K562 (cell line): ENCODE results near the gene PRCP. TPM values are rescaled to one million over a fixed set of nuclear protein-coding genes. Genes with fewer than 3 reads are reported as not detected.

ENCODE experiments used
- ATAC-seq: fragments of 200-7000 bp; cut with Tn5 transposase; 3 replicates; pipeline ENCODE4 v1.9.1; 2020; ENCODE audit warnings: moderate library complexity
- BruUV-seq: library from RNA; stranded (reverse); fragments of 400-500 nt; replicated peaks from 2 replicates; lab custom pipeline; 2021; lab: Mats Ljungman, UMichigan
- CTCF ChIA-PET: fragments of 300-600 bp; formaldehyde crosslinking; extraction: SDS; loops from one replicate; lab custom pipeline; 2021; ENCODE audit warnings: low intra/inter-chr PET ratio; lab: Yijun Ruan, JAX
- POLR2A ChIA-PET: fragments of 300-600, 350-650 bp; sonication (Branson Sonifier 250); formaldehyde crosslinking; extraction: SDS; loops from one replicate; lab custom pipeline; 2021; ENCODE audit warnings: antibody characterized with exemption, inconsistent platforms; lab: Yijun Ruan, JAX
- DNase-seq, 4 experiments: peaks; one replicate each; pipeline versions ENCODE4 v3.0.0 to v3.0.0-alpha.2; 2011 to 2018; ENCODE audit warnings: low spot score in 3 of 4, mixed read lengths in 3 of 4; ENCODE audit errors: extremely low read depth in 1 of 4
- FAIRE-seq: peaks from 2 replicates; lab custom pipeline; 2011; peaks lifted over from hg19 to GRCh38; lab: Jason Lieb, UNC
- H2AFZ ChIP-seq: 2 replicates; pipeline ENCODE4 v1.6.0; 2011; ENCODE audit warnings: low read depth, low read length, control low read depth, inconsistent platforms
- H3K27ac ChIP-seq: fragments of 200-600 bp; 3 replicates; pipeline ENCODE4 v1.8.0; 2011; ENCODE audit warnings: low read depth, mild to moderate bottlenecking, control low read depth, inconsistent platforms, low read length, moderate library complexity, mixed read lengths; ENCODE audit errors: extremely low read depth
- H3K27me3 ChIP-seq, 2 experiments: fragments of 300-600 bp in 1 of 2; 2 replicates in 1 of 2; 3 replicates in 1 of 2; pipeline versions ENCODE4 v1.6.0 to v1.8.0; 2011; ENCODE audit warnings: inconsistent platforms in 2 of 2, low read length in 2 of 2, mild to moderate bottlenecking in 1 of 2, mixed read lengths in 1 of 2, moderate library complexity in 1 of 2; ENCODE audit not compliant: control insufficient read depth in 2 of 2, insufficient read depth in 2 of 2
- H3K36me3 ChIP-seq: fragments of 300-600 bp; 3 replicates; pipeline ENCODE4 v1.8.0; 2011; ENCODE audit warnings: mild to moderate bottlenecking, low read length, inconsistent platforms; ENCODE audit not compliant: control insufficient read depth, insufficient read depth
- H3K4me1 ChIP-seq, 2 experiments: fragments of 200-600 bp in 1 of 2; replicated peaks in 1 of 2; 2 replicates in 1 of 2; 3 replicates in 1 of 2; pipeline versions ENCODE4 v1.5.1 to v1.8.0; 2011; ENCODE audit warnings: inconsistent platforms in 2 of 2, low read length in 2 of 2, mild to moderate bottlenecking in 1 of 2, mixed read lengths in 1 of 2, moderate library complexity in 1 of 2; ENCODE audit not compliant: control insufficient read depth in 2 of 2, insufficient read depth in 2 of 2
- H3K4me2 ChIP-seq: 2 replicates; pipeline ENCODE4 v1.6.1; 2011; ENCODE audit warnings: low read length, control low read depth, inconsistent platforms, mixed read lengths; ENCODE audit not compliant: insufficient read depth
- H3K4me3 ChIP-seq: fragments of 200-600 bp; sonication (generic), shearing (Covaris generic); 2 replicates; pipeline ENCODE4 v1.5.1; 2016; ENCODE audit warnings: control low read depth, inconsistent platforms
- H3K79me2 ChIP-seq: fragments of 200-600 bp; 3 replicates; pipeline ENCODE4 v1.8.0; 2011; ENCODE audit warnings: low read length, inconsistent platforms; ENCODE audit not compliant: control insufficient read depth, insufficient read depth
- H3K9ac ChIP-seq, 2 experiments: 2 replicates each; pipeline versions ENCODE4 v1.6.0 to v1.6.1; 2011; ENCODE audit warnings: low read depth in 2 of 2, low read length in 2 of 2, control low read depth in 1 of 2, inconsistent platforms in 1 of 2, mild to moderate bottlenecking in 1 of 2, mixed read lengths in 1 of 2; ENCODE audit not compliant: insufficient read depth in 1 of 2
- H3K9me1 ChIP-seq: one replicate; pipeline ENCODE4 v1.6.0; 2011; ENCODE audit warnings: inconsistent platforms, mild to moderate bottlenecking, low read length, moderate library complexity; ENCODE audit not compliant: control insufficient read depth, insufficient read depth
- H3K9me3 ChIP-seq: replicated peaks from 2 replicates; pipeline ENCODE4 v1.5.1; 2011; ENCODE audit warnings: low read depth, low read length, inconsistent platforms; ENCODE audit not compliant: control insufficient read depth, insufficient read depth
- H4K20me1 ChIP-seq: replicated peaks from 2 replicates; pipeline ENCODE4 v1.6.1; 2011; ENCODE audit warnings: low read length, inconsistent platforms, mixed read lengths; ENCODE audit not compliant: control insufficient read depth, insufficient read depth
- DIDO1 ChIP-seq: fragments of 450-650 bp; IDR thresholded peaks from 2 replicates; pipeline ENCODE4 v1.6.1; 2016; ENCODE audit warnings: low read depth, missing biosample characterization, missing genetic modification characterization
- MTA2 ChIP-seq: fragments of 450-650 bp; IDR thresholded peaks from 2 replicates; pipeline ENCODE4 v1.6.1; 2016; ENCODE audit warnings: low read depth
- NR4A1 ChIP-seq, 2 experiments: fragments of 250-450 bp in 1 of 2; fragments of 450-650 bp in 1 of 2; sonication (Bioruptor Pico) in 1 of 2; IDR thresholded peaks; 2 replicates each; pipeline versions ENCODE4 v1.4.0 to v1.6.1; 2016 to 2020; ENCODE audit warnings: mild to moderate bottlenecking in 2 of 2, missing compliant biosample characterization in 1 of 2, missing genetic modification characterization in 1 of 2, moderate library complexity in 1 of 2
- SIN3A ChIP-seq, 2 experiments: fragments of 150-350 bp in 1 of 2; IDR thresholded peaks; 2 replicates each; pipeline ENCODE4 v1.6.1; 2011 to 2016; ENCODE audit warnings: borderline replicate concordance in 2 of 2, low read depth in 2 of 2, low read length in 2 of 2, mild to moderate bottlenecking in 2 of 2, moderate library complexity in 2 of 2; ENCODE audit not compliant: control insufficient read depth in 1 of 2
- ZNF79 ChIP-seq: fragments of 250-450 bp; sonication (Bioruptor Pico); IDR thresholded peaks from 2 replicates; pipeline ENCODE4 v1.4.0; 2020; ENCODE audit warnings: low read depth, mild to moderate bottlenecking, moderate library complexity
- WGBS: fragments of 100-300 bp; shearing (Covaris generic); methylation state at CpG from one replicate; pipeline ENCODE4 v1.1.6; 2016; ENCODE audit warnings: low coverage, mixed read lengths; ENCODE audit not compliant: insufficient coverage; ENCODE audit errors: missing lambda C conversion rate; 5-methylcytosine and 5-hydroxymethylcytosine counted together
- in situ Hi-C: fragments of 300-500 bp; cut with MboI; formaldehyde crosslinking; loops from 4 replicates; pipeline ENCODE4 v1.15.0; 2018; ENCODE audit warnings: inconsistent platforms, mixed read lengths
- intact Hi-C: fragments of 100-400 bp; cut with micrococcal nuclease; formaldehyde crosslinking; loops from 2 replicates; pipeline ENCODE4 v1.14.2; 2022
- polyA plus RNA-seq, 8 experiments: library from polyadenylated mRNA; depleted of rRNA in 4 of 8; stranded (reverse) in 5 of 8; unstranded in 3 of 8; fragments of >200 nt; fragmentation: Nextera tagmentation in 2 of 8; fragmentation: Illumina TruSeq in 1 of 8; extraction: Ambion mirVana in 2 of 8; extraction: Trizol in 1 of 8; gene quantifications; 2 replicates each; pipeline versions ENCODE4 v1.2.1 to v1.2.3, GENCODE V29; 2011 to 2014; ENCODE audit warnings: inconsistent platforms in 1 of 8, missing spikeins in 1 of 8
- total RNA-seq, 7 experiments: library from RNA; depleted of rRNA in 6 of 7; stranded (reverse); fragments of >200 nt in 6 of 7; fragmentation: Illumina TruSeq in 2 of 7; extraction: Trizol in 2 of 7; gene quantifications; 2 replicates each; pipeline versions ENCODE4 v1.2.1 to v1.2.3, GENCODE V29; 2011 to 2021; ENCODE audit warnings: low replicate concordance in 1 of 7
- TF ChIP-seq, protein P1 (sequence below), 3 experiments: fragments of 200-800 bp in 1 of 3; sonication (Bioruptor generic) in 1 of 3; sonication (generic) in 1 of 3; formaldehyde crosslinking in 1 of 3; IDR thresholded peaks; 2 replicates each; pipeline versions ENCODE4 v1.6.1 to v1.8.0; 2016 to 2022; ENCODE audit warnings: mild to moderate bottlenecking in 2 of 3, missing compliant biosample characterization in 2 of 3, missing genetic modification characterization in 2 of 3, missing genetic modification reagents in 1 of 3
- TF ChIP-seq, protein P2 (sequence below), 3 experiments: IDR thresholded peaks in 2 of 3; conservative IDR thresholded peaks in 1 of 3; 2 replicates each; pipeline ENCODE4 v1.5.1; 2011 to 2012; ENCODE audit warnings: low read length in 3 of 3, mild to moderate bottlenecking in 3 of 3, control low read depth in 2 of 3, improper control_type of control experiment in 1 of 3, inconsistent platforms in 1 of 3, low read depth in 1 of 3, mixed read lengths in 1 of 3, moderate library complexity in 1 of 3; ENCODE audit not compliant: insufficient read depth in 2 of 3
- TF ChIP-seq, protein P3 (sequence below): fragments of 250-450 bp; sonication (Bioruptor Pico); IDR thresholded peaks from 2 replicates; pipeline ENCODE4 v1.8.0; 2021; ENCODE audit warnings: moderate library complexity, mild to moderate bottlenecking, inconsistent platforms

The PRCP gene
- total and polyA plus RNA-seq, 9 of the 15 experiments (the other 6 are each of a cell fraction or from before 2014, with no cell fraction given) = 9.5 to 43.1 (median 23.2) TPM

DNA sequence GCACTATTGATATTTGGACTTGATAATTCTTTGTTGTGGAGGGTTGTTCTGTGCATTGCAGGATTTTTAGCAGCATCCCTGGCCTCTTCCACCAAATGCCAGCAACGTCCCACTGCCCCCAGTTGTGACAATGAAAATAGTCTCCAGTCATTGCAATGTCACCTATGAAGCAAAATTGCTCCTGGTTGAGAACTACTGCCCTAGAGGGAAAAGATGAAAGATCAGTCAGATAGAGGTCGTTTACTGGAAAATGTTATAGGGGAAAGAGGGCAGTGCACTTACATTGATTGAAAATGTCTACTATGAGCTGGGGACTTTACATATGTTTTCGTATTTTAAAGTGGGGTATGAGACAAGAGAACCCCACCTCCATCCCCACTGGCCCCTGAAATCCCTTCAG, 89.5 kb downstream of the PRCP start:
- Histone ChIP-seq H3K27me3 (no peaks in the 10 kb centered on the region; a peak in 1 of 5 replicates), H3K36me3 (no peaks in the 10 kb centered on the region), H3K4me1 (no peaks in the 10 kb centered on the region), H3K27ac (no peak overlapping the region), H3K4me3 (no peak overlapping the region), H3K9me3 (0 out of 2 replicates have a peak, but pooled peaks cover 2% of the 10 kb centered on the region), H3K9ac (no peak overlapping the region), H3K4me2 (no peak overlapping the region), H4K20me1 (no peaks in the 10 kb centered on the region), H2AFZ (no peak overlapping the region), H3K9me1 (no peaks in the 10 kb centered on the region), H3K79me2 (no peaks in the 10 kb centered on the region)
- in situ Hi-C loops = no loop called here
- TF ChIP-seq, protein P1, sequence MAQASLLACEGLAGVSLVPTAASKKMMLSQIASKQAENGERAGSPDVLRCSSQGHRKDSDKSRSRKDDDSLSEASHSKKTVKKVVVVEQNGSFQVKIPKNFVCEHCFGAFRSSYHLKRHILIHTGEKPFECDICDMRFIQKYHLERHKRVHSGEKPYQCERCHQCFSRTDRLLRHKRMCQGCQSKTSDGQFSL (CRISPR knock-in tag; IDR thresholded peaks at IDR 0.05) = no peak
- TF ChIP-seq, protein P1 (tag; IDR thresholded peaks at IDR 0.05) = no peak
- TF ChIP-seq, protein P2, sequence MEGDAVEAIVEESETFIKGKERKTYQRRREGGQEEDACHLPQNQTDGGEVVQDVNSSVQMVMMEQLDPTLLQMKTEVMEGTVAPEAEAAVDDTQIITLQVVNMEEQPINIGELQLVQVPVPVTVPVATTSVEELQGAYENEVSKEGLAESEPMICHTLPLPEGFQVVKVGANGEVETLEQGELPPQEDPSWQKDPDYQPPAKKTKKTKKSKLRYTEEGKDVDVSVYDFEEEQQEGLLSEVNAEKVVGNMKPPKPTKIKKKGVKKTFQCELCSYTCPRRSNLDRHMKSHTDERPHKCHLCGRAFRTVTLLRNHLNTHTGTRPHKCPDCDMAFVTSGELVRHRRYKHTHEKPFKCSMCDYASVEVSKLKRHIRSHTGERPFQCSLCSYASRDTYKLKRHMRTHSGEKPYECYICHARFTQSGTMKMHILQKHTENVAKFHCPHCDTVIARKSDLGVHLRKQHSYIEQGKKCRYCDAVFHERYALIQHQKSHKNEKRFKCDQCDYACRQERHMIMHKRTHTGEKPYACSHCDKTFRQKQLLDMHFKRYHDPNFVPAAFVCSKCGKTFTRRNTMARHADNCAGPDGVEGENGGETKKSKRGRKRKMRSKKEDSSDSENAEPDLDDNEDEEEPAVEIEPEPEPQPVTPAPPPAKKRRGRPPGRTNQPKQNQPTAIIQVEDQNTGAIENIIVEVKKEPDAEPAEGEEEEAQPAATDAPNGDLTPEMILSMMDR (IDR thresholded peaks at IDR 0.05 in 2 of 3, conservative IDR thresholded peaks at IDR 0.05 in 1 of 3; ENCODE audit: insufficient read depth in 2 of 3, low read depth in 1 of 3, low read length in 3 of 3) = no peak
- TF ChIP-seq DIDO1 (tag) (no peak), ZNF79 (CRISPR knock-in tag) (no peak), NR4A1 (CRISPR knock-in tag; IDR thresholded peaks at IDR 0.05) (no peak), NR4A1 (tag; IDR thresholded peaks at IDR 0.05) (no peak), MTA2 (no peak), SIN3A (IDR thresholded peaks at IDR 0.05; ENCODE audit: borderline replicate concordance in 2 of 2, control insufficient read depth in 1 of 2, low read depth in 2 of 2, low read length in 2 of 2) (no peak)
- TF ChIP-seq, protein P3, sequence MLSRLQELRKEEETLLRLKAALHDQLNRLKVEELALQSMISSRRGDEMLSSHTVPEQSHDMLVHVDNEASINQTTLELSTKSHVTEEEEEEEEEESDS (CRISPR knock-in tag) = no peak
- POLR2A ChIA-PET = no interaction called here
- ATAC-seq (no peak), FAIRE-seq (no peak), DNase-seq (no peak)
- CTCF ChIA-PET = no interaction called here
- no TSS peak for BruUV-seq
- WGBS = 10% methylated on average over 3 of the region's 3 CpGs
- intact Hi-C loops = no loop called here
